Psoas muscle (tissue), 8 donors: ENCODE results near the gene THSD1. TPM values are rescaled to one million over a fixed set of nuclear protein-coding genes. Genes with fewer than 3 reads are reported as not detected.

ENCODE experiments used
- ATAC-seq, 4 donors: fragments of 200-7000 bp; cut with Tn5 transposase; one replicate each; pipeline ENCODE4 v1.9.1; 2020; ENCODE audit warnings: moderate library complexity in 3 of 4, mild to moderate bottlenecking in 2 of 4
- DNase-seq, 2 donors: peaks; one replicate each; pipeline ENCODE4 v3.0.0-alpha.2; 2020
- H3K27ac ChIP-seq: fragments of 200-600 bp; one replicate; pipeline ENCODE4 v1.8.0; 2022
- H3K27me3 ChIP-seq, 3 donors: fragments of 200-600 bp in 1 of 3; one replicate each; pipeline versions ENCODE4 v1.6.1 to v1.8.0; 2013 to 2022; ENCODE audit warnings: low read length in 2 of 3, mild to moderate bottlenecking in 2 of 3, moderate library complexity in 1 of 3; ENCODE audit not compliant: insufficient read depth in 3 of 3
- H3K36me3 ChIP-seq, 2 donors: fragments of 200-600 bp in 1 of 2; one replicate each; pipeline versions ENCODE4 v1.6.1 to v1.8.0; 2013 to 2022; ENCODE audit warnings: low read depth in 1 of 2, mild to moderate bottlenecking in 1 of 2, moderate library complexity in 1 of 2; ENCODE audit not compliant: insufficient read depth in 1 of 2
- H3K4me1 ChIP-seq: fragments of 200-600 bp; one replicate; pipeline ENCODE4 v1.8.0; 2022
- H3K4me3 ChIP-seq: fragments of 200-600 bp; one replicate; pipeline ENCODE4 v1.8.0; 2022; ENCODE audit warnings: mild to moderate bottlenecking
- H3K9me3 ChIP-seq: fragments of 200-600 bp; one replicate; pipeline ENCODE4 v1.8.0; 2022
- WGBS, 3 donors: extraction: QIAGEN DNeasy Blood & Tissue Kit; methylation state at CpG; one replicate each; pipeline versions ENCODE4 v1.1.6 to v1.1.7; 2013; 5-methylcytosine and 5-hydroxymethylcytosine counted together
- intact Hi-C, 2 donors: fragments of 100-400 bp; cut with DNase I; formaldehyde crosslinking; loops; one replicate each; pipeline versions ENCODE4 v1.11.0 to v1.14.2; 2022
- polyA plus RNA-seq, 3 donors: library from polyadenylated mRNA; stranded (reverse); fragments of 200-250 nt; gene quantifications; one replicate each; pipeline ENCODE4 v1.2.3, GENCODE V29; 2013
- total RNA-seq, 4 donors: library from RNA; stranded (reverse); fragmentation: NEBNext Ultra II Directional in 2 of 4; extraction: Animal tissue kit (Norgen Biotek cat#: 25700) in 2 of 4; gene quantifications; one replicate each; pipeline versions ENCODE4 v1.2.1 to v1.2.4, GENCODE V29; 2021 to 2023
- TF ChIP-seq, protein P1 (sequence below): fragments of 200-600 bp; IDR thresholded peaks from one replicate; pipeline ENCODE4 v1.8.0; 2022; ENCODE audit warnings: antibody characterized with exemption
- donor health status: healthy with polysubstance abuse.
- donor health status: DM: no; HTN: no; CAD: no; lungs with moderate emphysema.
- donor health status: Bipolar disorder and iron deficiency.
- donor health status: healthy.
- donor health status: DM: yes; HTN: yes; CAD: no.
- donor health status: DM: no; HTN: no; CAD: no.
- donor health status: DM: no; HTN: no; CAD: no.
- donor health status: DM: yes; HTN: yes; CAD: no.

Gene THSD1
- total and polyA plus RNA-seq, 7 donors = 2.0 to 5.6 (median 3.2) TPM

GRCh38 chr13:52406629-52407028 is 657 bp upstream of the THSD1 start:
- intact Hi-C loops = no loop called here
- Histone ChIP-seq H3K4me3 (peak overlapping the region; percentile 68), H3K4me1 (no peaks in the 10 kb centered on the region), H3K36me3 (peaks cover 0 to 10% of the 10 kb centered on the region in 2 donors), H3K9me3 (no peaks in the 10 kb centered on the region), H3K27ac (peak overlapping the region; percentile 41), H3K27me3 (peaks cover 0 to 12% (median 0%) of the 10 kb centered on the region in 3 donors)
- 27 to 41% (median 28%) methylated on average over 4 of the region's 4 CpGs for WGBS, 3 donors
- peak in 1 of 4 donors; percentile 12 for ATAC-seq
- DNase-seq = no peak
- TF ChIP-seq, protein P1, sequence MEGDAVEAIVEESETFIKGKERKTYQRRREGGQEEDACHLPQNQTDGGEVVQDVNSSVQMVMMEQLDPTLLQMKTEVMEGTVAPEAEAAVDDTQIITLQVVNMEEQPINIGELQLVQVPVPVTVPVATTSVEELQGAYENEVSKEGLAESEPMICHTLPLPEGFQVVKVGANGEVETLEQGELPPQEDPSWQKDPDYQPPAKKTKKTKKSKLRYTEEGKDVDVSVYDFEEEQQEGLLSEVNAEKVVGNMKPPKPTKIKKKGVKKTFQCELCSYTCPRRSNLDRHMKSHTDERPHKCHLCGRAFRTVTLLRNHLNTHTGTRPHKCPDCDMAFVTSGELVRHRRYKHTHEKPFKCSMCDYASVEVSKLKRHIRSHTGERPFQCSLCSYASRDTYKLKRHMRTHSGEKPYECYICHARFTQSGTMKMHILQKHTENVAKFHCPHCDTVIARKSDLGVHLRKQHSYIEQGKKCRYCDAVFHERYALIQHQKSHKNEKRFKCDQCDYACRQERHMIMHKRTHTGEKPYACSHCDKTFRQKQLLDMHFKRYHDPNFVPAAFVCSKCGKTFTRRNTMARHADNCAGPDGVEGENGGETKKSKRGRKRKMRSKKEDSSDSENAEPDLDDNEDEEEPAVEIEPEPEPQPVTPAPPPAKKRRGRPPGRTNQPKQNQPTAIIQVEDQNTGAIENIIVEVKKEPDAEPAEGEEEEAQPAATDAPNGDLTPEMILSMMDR = no peak

DNA sequence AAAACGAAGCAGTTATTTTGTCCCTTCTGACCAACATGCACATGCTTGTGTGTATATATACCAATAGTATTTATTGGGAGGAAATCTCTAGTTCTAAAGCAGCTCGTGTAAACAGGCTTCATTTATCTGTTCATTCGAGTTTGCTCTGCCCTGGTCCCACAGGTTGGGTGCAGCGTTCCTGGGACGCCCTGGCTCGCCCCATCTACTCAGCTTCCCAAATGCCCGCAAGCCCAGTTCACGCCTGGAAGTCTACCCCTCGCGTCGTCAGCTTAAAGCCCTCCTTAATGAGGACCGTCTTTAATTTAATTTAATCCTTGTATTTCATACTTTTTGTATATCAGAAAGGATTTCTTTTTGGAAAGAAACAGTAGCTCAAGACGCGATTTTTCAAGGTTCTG is 604 bp downstream of the THSD1 start:
- no peaks in the 10 kb centered on the region for H3K4me1 ChIP-seq
- WGBS, 3 donors = 2 to 3% (median 3%) methylated on average over 14 of the region's 14 CpGs
- H3K27me3 ChIP-seq = peaks cover 0 to 12% (median 0%) of the 10 kb centered on the region in 3 donors
- DNase-seq (peak in 1 of 2 donors; percentile 50), ATAC-seq (peak in 3 of 4 donors; percentile 34 to 43 (median 41))
- intact Hi-C loops = no loop called here
- TF ChIP-seq, protein P1 = no peak
- no peaks in the 10 kb centered on the region for H3K9me3 ChIP-seq
- H3K27ac ChIP-seq = peak overlapping the region; percentile 48
- peak overlapping the region; percentile 68 for H3K4me3 ChIP-seq
- no peaks in the 10 kb centered on the region for H3K36me3 ChIP-seq

DNA sequence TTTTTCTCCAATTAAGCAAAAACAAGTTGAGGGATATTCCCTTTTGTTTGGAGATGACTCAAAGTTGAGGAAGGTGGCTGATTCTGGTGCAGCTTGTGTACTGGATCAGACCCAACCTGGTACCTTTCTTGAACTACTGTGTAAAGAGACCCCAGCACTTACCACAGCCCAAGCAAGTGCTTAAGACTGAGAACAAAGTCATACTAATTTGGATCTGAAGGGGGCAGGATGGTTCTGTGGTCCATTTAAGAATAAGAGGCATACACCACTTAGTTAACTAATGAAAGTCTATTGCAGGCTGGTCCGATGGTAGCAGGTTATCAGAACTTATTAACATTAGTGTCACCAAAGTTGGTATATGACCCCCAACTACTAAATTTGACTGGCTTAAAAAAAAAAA is 6.3 kb downstream of the THSD1 start:
- TF ChIP-seq, protein P1 = no peak
- H3K4me1 ChIP-seq = no peaks in the 10 kb centered on the region
- no peaks in the 10 kb centered on the region for H3K9me3 ChIP-seq
- WGBS, 3 donors = 72 to 79% (median 79%) methylated on average over 1 of the region's 1 CpG
- intact Hi-C loops = no loop called here
- no peak for DNase-seq
- H3K27ac ChIP-seq = no peak overlapping the region
- no peaks in the 10 kb centered on the region for H3K36me3 ChIP-seq
- no peak for ATAC-seq
- no peak overlapping the region for H3K4me3 ChIP-seq
- H3K27me3 ChIP-seq = no peaks in the 10 kb centered on the region

- 28 to 35% (median 29%) methylated on average over 2 of the region's 2 CpGs for WGBS, 3 donors
- no peaks in the 10 kb centered on the region for H3K9me3 ChIP-seq
- TF ChIP-seq, protein P1 = no peak
- H3K4me1 ChIP-seq = no peaks in the 10 kb centered on the region
- intact Hi-C loops = no loop called here
- no peak for DNase-seq
- no peak for ATAC-seq
- H3K27me3 ChIP-seq = no peaks in the 10 kb centered on the region
- no peaks in the 10 kb centered on the region for H3K36me3 ChIP-seq
- no peak overlapping the region for H3K27ac ChIP-seq
- H3K4me3 ChIP-seq = no peak overlapping the region
Observed at GRCh38 chr13:52399046-52399445, 6.9 kb downstream of the THSD1 start.

DNA sequence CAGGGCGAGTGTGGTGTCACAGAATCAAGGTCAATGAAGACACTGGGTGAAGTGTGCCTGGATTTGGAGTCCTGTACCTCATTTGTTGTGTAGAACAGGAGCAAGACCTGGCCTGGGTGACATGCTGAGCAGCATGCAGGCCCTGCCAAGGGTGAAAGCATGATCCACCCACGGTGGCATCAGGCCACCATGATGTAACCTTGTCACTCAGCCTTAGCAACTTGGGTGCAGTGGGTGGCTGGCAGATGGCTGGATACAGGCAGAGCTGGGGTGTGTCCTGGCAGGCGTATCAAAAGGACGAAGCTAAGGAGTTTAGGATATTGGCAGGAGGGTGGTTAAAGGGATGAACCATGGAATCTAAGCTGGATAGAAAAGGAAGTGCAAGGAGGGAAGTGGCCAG is 10.3 kb downstream of the THSD1 start:
- H3K27ac ChIP-seq = no peak overlapping the region
- no peaks in the 10 kb centered on the region for H3K9me3 ChIP-seq
- H3K27me3 ChIP-seq = no peaks in the 10 kb centered on the region
- 35 to 62% (median 44%) methylated on average over 4 of the region's 4 CpGs for WGBS, 3 donors
- DNase-seq (peak in 1 of 2 donors; percentile 46), ATAC-seq (peak in 2 of 4 donors; percentile 30 to 57)
- H3K4me1 ChIP-seq = no peaks in the 10 kb centered on the region
- H3K36me3 ChIP-seq = no peaks in the 10 kb centered on the region
- no peak overlapping the region for H3K4me3 ChIP-seq
- intact Hi-C loops = no loop called here
- TF ChIP-seq, protein P1 = no peak
